Activated CD8-positive, alpha-beta T cell treated with anti-CD3 and anti-CD28 coated beads for 36 hours (primary cell): ENCODE data around the gene DUOXA2. TPM values are rescaled to one million over a fixed set of nuclear protein-coding genes. Genes with fewer than 3 reads are reported as not detected.

Experiments
- ATAC-seq: fragments of 200-7000 bp; cut with Tn5 transposase; one replicate; pipeline ENCODE4 v1.10.0; 2021; ENCODE audit warnings: mild to moderate bottlenecking, moderate library complexity
- CTCF ChIA-PET: fragments of 350-600 bp; sonication (Branson Sonifier 250); formaldehyde crosslinking; loops from one replicate; lab custom pipeline; 2021; ENCODE audit warnings: antibody characterized with exemption; lab: Charles Lee
- POLR2A ChIA-PET: fragments of 350-600 bp; sonication (Branson Sonifier 250); formaldehyde crosslinking; loops from one replicate; lab custom pipeline; 2021; ENCODE audit warnings: antibody characterized with exemption; lab: Charles Lee
- DNase-seq: peaks from one replicate; pipeline ENCODE4 v3.0.0-alpha.2; 2020
- H3K27ac Mint-ChIP-seq: one replicate; pipeline ENCODE4 v1.8.0; 2021; ENCODE audit warnings: mild to moderate bottlenecking, mixed read lengths
- H3K27me3 Mint-ChIP-seq: one replicate; pipeline ENCODE4 v1.8.0; 2021; ENCODE audit warnings: mixed read lengths
- H3K36me3 Mint-ChIP-seq: one replicate; pipeline ENCODE4 v1.8.0; 2021; ENCODE audit warnings: low read depth, mixed read lengths
- H3K4me1 Mint-ChIP-seq: one replicate; pipeline ENCODE4 v1.8.0; 2021; ENCODE audit warnings: low read depth, mixed read lengths
- H3K4me3 Mint-ChIP-seq: one replicate; pipeline ENCODE4 v1.8.0; 2021; ENCODE audit warnings: mild to moderate bottlenecking, moderate library complexity, mixed read lengths
- H3K9me3 Mint-ChIP-seq: one replicate; pipeline ENCODE4 v1.8.0; 2021; ENCODE audit warnings: mixed read lengths
- CTCF ChIP-seq: fragments of 200-600 bp; IDR thresholded peaks from one replicate; pipeline ENCODE4 v1.8.0; 2022; ENCODE audit warnings: antibody characterized with exemption, mild to moderate bottlenecking
- intact Hi-C: fragments of 100-400 bp; cut with micrococcal nuclease; formaldehyde crosslinking; loops from one replicate; pipeline ENCODE4 v1.10.0; 2022
- total RNA-seq, 2 experiments: library from RNA; stranded (reverse); gene quantifications; one replicate each; pipeline ENCODE4 v1.2.3, GENCODE V29; 2021

The DUOXA2 gene
- total RNA-seq, 2 experiments from 2014 or later = not detected

GRCh38 chr15:45107941-45108630, 6.0 kb upstream of the DUOXA2 start:
- Mint-ChIP-seq H3K4me1 (peaks cover 15% of the 10 kb centered on the region), H3K9me3 (no peaks in the 10 kb centered on the region), H3K27me3 (peaks cover 34% of the 10 kb centered on the region), H3K4me3 (no peak overlapping the region), H3K27ac (no peak overlapping the region), H3K36me3 (no peaks in the 10 kb centered on the region)
- POLR2A ChIA-PET = no interaction called here
- CTCF ChIA-PET = interaction anchor here (3.6 kb wide), 1 partner anchor 10 kb away, joined by 19 read pairs; no protein-coding TSS in a partner anchor
- ATAC-seq (no peak), DNase-seq (no peak)
- intact Hi-C loops = no loop called here
- no peak for TF ChIP-seq CTCF

GRCh38 chr15:45110256-45110820, 3.8 kb upstream of the DUOXA2 start:
- no peak overlapping the region for H3K27ac Mint-ChIP-seq
- DNase-seq (no peak), ATAC-seq (no peak)
- no peak for TF ChIP-seq CTCF
- H3K27me3 Mint-ChIP-seq = peaks cover 57% of the 10 kb centered on the region
- ChIA-PET POLR2A (interaction anchor here (0.7 kb wide), 1 partner anchor 18 kb away, joined by 3 read pairs; no protein-coding TSS in a partner anchor), CTCF (interaction anchor here (0.7 to 3.6 kb wide), 3 partner anchors 8 to 16 kb away, joined by 3 to 19 read pairs (median 4); no protein-coding TSS in a partner anchor)
- H3K4me3 Mint-ChIP-seq = no peak overlapping the region
- intact Hi-C loops = no loop called here
- H3K36me3 Mint-ChIP-seq = no peaks in the 10 kb centered on the region
- H3K9me3 Mint-ChIP-seq = no peaks in the 10 kb centered on the region
- H3K4me1 Mint-ChIP-seq = peaks cover 29% of the 10 kb centered on the region

- H3K27ac Mint-ChIP-seq = no peak overlapping the region
- no peaks in the 10 kb centered on the region for H3K36me3 Mint-ChIP-seq
- H3K4me1 Mint-ChIP-seq = peaks cover 38% of the 10 kb centered on the region
- ChIA-PET POLR2A (no interaction called here), CTCF (interaction anchor here (2.0 kb wide), 1 partner anchor 12 kb away, joined by 13 read pairs; no protein-coding TSS in a partner anchor)
- no peak for TF ChIP-seq CTCF
- ATAC-seq = no peak
- no peak for DNase-seq
- H3K9me3 Mint-ChIP-seq = no peaks in the 10 kb centered on the region
- no peak overlapping the region for H3K4me3 Mint-ChIP-seq
- H3K27me3 Mint-ChIP-seq = peaks cover 69% of the 10 kb centered on the region
- intact Hi-C loops = no loop called here
These were observed 2.6 kb upstream of the DUOXA2 start for GRCh38 chr15:45111390-45112142.

- H3K36me3 Mint-ChIP-seq = no peaks in the 10 kb centered on the region
- H3K27ac Mint-ChIP-seq = no peak overlapping the region
- ChIA-PET CTCF (interaction anchor here (1.7 to 2.0 kb wide), 2 partner anchors 12 to 15 kb away, joined by 4 to 13 read pairs; no protein-coding TSS in a partner anchor), POLR2A (no interaction called here)
- H3K27me3 Mint-ChIP-seq = peaks cover 73% of the 10 kb centered on the region
- ATAC-seq (no peak), DNase-seq (no peak)
- intact Hi-C loops = no loop called here
- peak overlapping the region; percentile 7 for H3K4me3 Mint-ChIP-seq
- no peaks in the 10 kb centered on the region for H3K9me3 Mint-ChIP-seq
- peaks cover 40% of the 10 kb centered on the region for H3K4me1 Mint-ChIP-seq
- TF ChIP-seq CTCF = no peak
These were observed 2.0 kb upstream of the DUOXA2 start for GRCh38 chr15:45112143-45112590.
